Stimulated activated CD8-positive, alpha-beta memory T cell treated with anti-CD3 and anti-CD28 coated beads, Interleukin-7, amount 100 ng/mL, for 24 hours (primary cell): ENCODE measurements around the gene TEX48.

Source experiments
- DNase-seq: peaks from one replicate; pipeline ENCODE4 v3.0.0-alpha.2; 2020; ENCODE audit warnings: low read depth

Gene TEX48

DNA sequence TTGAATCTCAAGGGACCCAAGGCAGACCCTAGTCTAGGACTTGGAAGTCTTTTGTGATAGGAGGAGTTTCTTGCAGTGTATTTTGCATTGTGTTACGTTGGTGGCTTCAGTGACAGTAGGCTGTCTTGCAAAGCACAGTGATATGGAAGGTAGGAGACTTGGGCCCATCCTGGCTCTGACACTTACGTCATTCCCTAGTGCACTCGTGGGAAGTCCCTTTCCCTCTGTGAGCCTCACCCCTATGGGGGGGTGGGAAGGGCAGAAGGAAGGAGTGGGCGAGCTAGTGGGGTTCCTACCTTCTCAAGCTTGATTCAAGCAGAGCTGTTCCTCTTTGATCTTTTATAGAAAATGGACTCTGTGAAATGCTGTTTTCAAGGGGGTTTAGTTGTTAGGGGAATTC is 15.1 kb downstream of the TEX48 start:
- DNase-seq, result no peak

DNA sequence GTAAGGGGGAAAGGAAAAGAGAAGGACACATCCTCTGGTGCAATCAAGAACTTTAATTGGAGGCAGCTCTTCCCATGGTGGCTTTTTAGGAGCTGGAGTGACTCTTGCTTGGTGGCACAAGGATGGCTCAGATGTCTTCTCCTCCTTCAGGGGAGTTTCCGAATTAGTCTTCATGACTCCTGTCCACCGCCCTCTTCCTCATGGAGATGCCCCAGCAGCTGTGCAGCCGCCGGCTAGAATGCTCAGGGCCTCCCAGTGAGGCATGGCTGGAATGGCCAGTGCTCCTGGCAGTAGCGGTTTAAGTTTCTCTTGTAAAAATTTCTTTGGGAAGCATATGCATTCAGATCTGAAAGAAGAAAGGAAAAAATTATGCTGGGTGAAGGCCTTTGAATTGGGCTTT is 15.6 kb downstream of the TEX48 start:
- no peak for DNase-seq

- DNase-seq, result no peak
Measured at GRCh38 chr9:114664181-114664580, 17.8 kb downstream of the TEX48 start.

DNA sequence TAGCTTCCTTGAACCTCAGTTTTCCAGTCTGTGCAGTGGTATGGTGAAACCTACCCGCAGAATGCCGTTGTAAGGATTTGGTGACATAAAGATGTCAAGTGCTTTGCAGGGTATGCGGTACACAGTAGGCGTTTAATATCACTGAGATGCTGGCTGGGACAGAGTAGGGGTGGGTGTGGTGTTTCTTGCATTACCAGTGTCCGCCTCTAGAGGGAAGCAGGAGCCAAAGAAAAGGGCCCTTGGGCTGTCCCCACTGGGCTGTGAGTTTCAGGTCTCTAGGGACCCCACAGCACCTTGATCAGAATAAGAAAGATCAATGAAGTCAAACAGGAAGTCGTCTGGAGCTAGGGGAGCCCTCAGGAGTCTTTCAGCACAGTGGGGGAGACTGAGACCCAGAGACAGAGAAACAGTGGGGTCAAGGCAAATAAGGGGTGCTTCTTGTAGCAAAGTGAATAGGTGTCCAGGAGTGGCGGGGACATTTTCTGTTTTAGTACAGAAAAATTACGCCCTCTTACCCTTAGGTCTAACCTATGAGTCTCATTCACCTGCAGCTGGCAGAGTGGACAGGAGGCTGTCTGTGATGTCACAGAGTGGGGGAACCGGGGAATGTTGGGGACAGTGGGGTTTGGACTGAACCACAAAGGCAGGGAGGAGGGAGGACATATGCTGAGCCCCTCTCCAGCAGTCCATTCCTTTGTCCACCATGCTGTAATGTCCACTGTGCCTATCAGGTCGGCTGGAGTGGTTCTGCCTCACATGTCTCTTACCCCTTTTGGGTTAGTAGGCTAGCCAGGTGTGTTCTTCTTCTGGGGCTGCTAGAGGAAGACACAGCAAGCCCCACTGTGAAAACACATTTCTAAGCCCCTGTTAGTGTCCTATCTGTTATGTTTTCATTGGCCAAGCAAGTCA is 19.7 kb downstream of the TEX48 start:
- DNase-seq, result peak; percentile 42

- no peak for DNase-seq
Measured at GRCh38 chr9:114657705-114658104, 24.3 kb downstream of the TEX48 start, which contains the start of gene TEX53. TSS of gene TEX53 (minus strand) at chr9:114657805. CDS start at chr9:114657774, 31 bp downstream.

DNA sequence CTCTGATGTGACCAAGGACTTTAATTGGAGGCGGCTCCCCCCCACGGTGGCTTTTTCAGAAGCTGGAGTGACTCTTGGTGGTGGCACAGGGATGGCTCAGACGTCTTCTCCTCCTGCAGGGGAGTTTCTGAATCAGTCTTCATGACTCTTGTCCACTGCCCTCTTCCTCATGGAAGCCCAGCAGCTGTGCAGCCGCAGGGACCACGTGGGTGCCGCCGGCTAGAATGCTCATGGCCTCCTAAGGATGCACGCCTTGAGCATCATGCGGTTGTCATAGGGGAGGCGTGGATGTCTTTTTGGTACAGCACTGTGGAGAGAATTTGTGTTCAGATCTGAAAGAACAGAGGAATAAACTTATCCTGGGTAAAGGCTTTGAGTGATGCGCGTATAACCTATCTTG is 25.7 kb downstream of the TEX48 start:
- no peak for DNase-seq

DNA sequence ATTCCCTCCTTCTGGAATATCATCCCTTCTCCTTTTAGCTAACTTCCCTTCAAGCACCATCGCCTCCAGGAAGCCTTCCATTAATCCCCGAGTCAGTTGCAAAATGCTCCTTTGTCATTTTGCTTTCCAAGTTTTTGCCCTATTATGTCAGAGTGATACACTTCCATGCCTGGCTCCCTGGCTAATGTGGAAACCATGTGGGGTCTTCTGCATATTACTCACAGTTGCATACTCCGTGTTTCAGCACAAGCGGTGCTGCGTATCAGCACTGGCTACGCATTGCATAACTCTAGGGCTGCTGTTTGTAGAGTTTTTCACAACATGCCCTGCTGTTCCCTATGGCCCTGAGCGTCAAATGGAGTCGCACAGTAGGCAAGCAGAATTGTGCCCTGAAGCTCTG is 26.3 kb downstream of the TEX48 start:
- DNase-seq, result no peak

DNA sequence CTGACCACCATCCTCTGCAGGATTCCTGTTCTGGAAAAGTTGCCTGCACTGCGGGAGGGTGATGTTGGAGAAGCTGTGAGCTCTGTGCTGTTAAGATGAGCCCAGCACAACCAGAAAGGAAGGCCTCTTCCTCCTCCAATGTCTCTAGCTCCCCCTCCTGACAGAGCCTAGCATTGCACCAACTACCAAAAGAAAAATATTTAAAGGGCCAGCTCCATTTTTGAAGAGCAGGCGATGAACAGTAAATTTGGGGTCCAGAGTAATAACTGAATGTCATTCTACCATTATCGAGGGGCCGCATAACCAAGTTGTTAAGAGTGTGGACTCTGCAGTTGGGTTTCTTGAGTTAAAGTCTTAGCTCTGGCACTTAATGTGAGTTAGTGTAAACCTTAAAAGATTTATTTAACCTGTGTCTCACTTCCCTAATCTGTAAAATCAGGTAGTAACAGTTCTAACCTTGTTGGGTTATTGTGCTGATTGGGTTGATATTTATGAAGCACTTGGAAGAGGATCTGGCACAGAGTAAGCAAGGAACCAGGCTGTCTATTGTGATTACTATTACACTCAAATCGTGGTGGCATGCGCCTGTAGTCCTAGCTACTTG is 28.3 kb downstream of the TEX48 start:
- DNase-seq, result peak; percentile 67

- no peak for DNase-seq
Measured at GRCh38 chr9:114652776-114653555, 29.0 kb downstream of the TEX48 start.

GRCh38 chr9:114643896-114644295 is 38.1 kb downstream of the TEX48 start:
- no peak for DNase-seq

DNA sequence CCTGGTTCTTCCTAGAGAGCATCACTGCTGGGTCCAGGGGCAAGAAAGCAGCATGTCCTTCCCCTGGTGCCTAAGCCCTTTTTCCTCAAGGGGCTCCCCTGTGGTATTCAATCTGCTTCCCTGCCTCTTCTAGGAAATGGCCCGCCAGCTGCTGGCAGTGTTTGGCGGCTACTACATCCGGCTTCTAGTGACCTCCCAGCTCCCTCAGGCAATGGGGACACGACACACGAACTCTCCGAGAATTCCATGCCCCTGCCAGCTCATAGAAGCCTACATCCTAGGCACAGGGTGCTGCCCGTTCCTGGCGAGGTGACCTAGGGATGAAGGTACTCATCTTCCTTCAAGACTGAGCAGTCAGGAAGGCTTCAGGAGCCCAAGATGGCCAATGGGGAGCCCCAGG is 39.0 kb downstream of the TEX48 start:
- no peak for DNase-seq

GRCh38 chr9:114641967-114642366 is 40.0 kb downstream of the TEX48 start:
- no peak for DNase-seq

DNA sequence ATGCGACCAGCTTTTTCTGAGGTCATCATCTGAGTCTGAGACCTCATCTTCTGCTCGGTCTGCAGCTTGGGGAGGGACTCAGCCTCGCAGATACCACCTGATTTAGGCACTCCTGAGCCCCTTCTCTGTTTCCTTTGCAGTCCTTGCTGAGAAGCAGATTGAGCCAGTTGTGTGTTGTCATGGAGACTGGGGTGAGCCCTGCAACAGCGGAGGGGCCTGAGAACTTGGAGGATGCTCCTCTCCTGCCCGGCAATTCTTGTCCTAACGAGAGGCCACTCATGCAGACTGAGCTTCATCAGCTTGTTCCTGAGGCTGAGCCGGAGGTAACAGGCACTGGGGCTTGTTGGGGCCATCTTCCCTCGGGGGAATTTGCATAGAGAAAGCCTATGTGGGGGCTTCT is 43.6 kb downstream of the TEX48 start:
- no peak for DNase-seq

GRCh38 chr9:114634387-114634786 is 47.6 kb downstream of the TEX48 start:
- DNase-seq, result no peak

- no peak for DNase-seq
Measured at GRCh38 chr9:114633438-114634089, 48.4 kb downstream of the TEX48 start.

DNA sequence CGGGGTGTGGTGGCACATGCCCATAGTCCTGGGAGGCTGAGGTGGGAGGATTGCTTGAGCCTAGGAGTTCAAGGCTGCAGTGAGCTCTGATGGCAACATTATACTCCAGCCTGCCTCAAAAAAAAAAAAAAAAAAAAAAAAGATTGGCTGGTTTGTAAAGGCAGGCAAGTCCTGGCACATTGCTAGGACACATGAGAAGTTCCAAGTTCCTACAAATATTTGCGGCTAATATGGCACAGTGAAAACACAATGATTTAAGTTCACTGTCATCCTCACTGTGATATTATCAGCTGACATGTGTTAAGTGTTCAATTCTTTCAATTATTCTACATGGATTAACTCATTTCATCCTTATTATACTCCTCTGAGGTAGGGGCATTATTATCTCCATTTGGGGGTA is 50.8 kb downstream of the TEX48 start:
- DNase-seq, result no peak

DNA sequence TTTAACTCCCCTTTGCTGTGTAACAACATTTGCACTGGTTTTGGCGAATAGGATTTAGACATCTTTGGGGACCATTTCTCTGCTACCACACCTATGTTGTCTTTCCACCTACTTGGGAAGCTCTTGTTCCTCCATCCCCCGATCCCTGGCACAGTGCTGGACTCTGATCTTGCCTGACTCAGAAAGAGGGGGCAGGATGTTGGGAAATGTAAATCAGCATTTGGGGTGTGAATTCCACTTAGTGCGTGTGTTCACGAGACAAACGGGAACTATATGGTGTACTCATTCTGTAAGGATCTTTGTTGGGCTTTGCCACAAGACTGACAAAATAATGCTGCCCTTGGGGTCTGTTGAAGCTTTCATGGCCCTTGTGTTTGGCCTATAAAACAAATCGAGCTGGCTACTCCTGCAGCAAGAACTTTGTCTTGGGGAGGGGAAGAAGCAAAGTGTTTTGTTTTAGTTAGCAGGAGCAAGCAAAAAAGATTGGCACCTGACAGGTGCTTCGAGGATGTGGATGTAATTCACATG is 52.4 kb downstream of the TEX48 start:
- DNase-seq, result no peak

DNA sequence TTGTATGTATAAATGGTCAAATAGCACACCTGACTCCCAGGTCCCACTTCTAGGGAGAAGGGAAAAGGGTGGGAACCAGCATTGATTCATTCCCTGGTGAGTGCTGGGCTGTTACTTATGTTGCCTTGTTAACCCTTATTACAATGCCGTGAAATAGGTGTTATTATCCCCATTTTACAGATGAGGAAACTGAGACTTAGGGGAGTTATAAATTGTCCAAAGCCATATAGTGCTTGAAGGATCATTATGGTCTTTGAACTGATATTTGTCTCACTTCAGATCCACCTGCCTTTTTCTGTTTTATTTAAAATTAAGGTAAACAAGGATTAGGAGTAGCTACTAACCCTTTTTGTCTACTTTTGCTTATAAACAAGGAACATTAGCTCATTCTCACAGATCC is 54.4 kb downstream of the TEX48 start:
- DNase-seq, result no peak

GRCh38 chr9:114626415-114627020 is 55.5 kb downstream of the TEX48 start:
- no peak for DNase-seq

GRCh38 chr9:114624677-114625076 is 57.3 kb downstream of the TEX48 start:
- no peak for DNase-seq

GRCh38 chr9:114621975-114622609 is 59.9 kb downstream of the TEX48 start:
- no peak for DNase-seq
